Epidermal melanocyte (primary cell): ENCODE results near the gene PON2.

Experiments
- DNase-seq: peaks from one replicate; pipeline ENCODE4 v3.0.0; 2011; ENCODE audit warnings: low spot score; ENCODE audit not compliant: insufficient read length

Gene PON2

DNA sequence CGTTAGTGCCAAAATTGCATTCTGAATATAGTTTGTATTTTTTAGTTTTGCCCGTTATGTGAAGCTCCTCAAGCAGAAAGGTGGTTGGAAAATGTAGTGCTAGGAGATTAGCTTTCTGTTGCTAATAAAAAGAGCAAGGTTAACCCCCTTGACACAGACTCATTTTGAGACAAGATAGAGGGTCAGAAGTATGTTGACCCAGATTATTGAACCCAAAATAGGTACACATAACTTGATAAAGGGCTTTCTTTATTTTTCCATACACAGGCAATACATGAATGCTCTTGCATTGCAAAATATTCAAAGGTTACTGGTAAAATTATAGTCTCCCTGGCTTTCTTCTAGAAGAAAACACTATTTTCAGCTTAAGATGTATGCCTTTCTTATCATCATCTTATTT is 10.0 kb upstream of the PON2 start:
- DNase-seq = no peak

DNA sequence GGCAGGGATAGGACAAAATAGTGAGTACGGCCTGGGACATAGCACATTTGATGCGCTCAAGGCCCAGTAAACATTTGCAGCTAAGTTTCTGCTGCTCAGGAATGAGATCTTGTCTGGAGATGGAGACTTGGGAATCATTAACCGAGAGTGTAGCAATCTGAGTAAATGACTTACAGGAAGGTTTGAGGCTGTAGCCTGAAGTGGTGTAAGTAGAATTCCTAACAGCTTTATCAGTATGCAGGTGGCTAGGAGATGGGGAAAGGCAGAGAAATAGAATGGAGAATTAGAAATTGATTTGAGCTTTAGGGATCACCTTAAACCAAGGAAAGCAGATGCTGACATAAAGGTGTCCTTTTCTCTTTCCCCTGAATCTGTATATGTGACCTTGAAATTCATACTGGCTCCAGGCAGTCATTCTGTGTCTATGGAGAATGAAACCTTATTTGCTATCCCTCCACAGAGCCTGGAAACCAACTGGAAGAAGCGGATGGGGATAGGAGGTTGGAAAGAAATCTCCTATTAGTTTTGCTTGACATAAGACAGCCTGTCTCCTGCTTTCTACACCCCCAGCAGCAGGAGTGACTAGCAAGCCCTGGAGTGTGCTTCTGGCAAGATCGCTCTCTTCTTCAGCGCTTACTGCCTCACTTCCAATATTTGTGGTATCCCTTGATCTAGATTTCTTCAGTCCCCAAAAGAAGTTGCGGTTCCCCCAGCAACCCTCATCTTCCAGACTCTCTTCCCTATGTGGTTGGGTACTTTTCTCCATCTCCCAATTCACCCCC is 6.4 kb upstream of the PON2 start:
- no peak for DNase-seq

- no peak for DNase-seq
Measured at GRCh38 chr7:95440394-95441038, 5.7 kb upstream of the PON2 start.

- no peak for DNase-seq
Measured at GRCh38 chr7:95436407-95436806, 1.6 kb upstream of the PON2 start.

GRCh38 chr7:95435422-95435780 is 573 bp upstream of the PON2 start:
- no peak for DNase-seq

GRCh38 chr7:95433952-95434556 is 774 bp downstream of the PON2 start:
- DNase-seq = no peak

DNA sequence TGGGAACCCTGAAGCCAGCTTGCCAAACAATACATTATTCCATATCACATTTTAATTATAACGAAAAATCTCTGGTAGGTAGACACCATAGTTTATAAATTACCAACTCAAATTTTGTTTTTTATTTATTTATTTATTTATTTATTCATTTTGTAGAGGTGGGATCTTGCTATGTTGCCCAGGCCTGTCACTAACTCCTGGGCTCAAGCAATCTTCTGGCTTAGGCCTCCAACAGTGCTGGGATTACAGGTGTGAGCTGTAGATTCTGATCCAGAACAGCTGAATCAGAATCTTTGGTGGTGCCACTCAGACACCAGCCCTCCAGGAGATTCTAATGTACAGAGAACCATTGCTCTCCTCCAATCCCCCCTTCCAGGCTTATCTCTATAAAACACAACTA is 1.7 kb downstream of the PON2 start:
- DNase-seq = no peak

DNA sequence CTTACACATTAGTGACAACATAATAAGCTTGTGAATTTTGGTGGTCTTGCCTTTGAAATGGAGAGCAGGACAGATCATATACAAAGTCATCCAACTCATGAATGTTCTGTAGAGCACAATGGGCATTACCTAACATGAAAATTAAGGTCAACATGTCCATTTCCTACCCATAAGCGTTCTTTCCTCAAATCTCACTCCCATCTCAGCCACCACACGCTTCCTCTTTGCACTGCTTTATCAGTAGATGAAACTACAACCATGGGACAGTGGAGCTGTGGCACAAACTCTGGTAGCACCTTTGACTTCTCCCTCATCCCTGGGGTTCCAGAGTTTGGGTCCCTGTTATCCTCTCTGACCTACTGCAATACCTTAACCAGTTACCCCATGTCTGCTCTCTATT is 2.2 kb downstream of the PON2 start:
- DNase-seq = no peak

GRCh38 chr7:95430864-95431263 is 4.0 kb downstream of the PON2 start:
- no peak for DNase-seq

- DNase-seq = no peak
Measured at GRCh38 chr7:95429241-95429990, 5.4 kb downstream of the PON2 start.

GRCh38 chr7:95427914-95428516 is 6.8 kb downstream of the PON2 start:
- DNase-seq = no peak

GRCh38 chr7:95427166-95427565 is 7.7 kb downstream of the PON2 start:
- DNase-seq = no peak

DNA sequence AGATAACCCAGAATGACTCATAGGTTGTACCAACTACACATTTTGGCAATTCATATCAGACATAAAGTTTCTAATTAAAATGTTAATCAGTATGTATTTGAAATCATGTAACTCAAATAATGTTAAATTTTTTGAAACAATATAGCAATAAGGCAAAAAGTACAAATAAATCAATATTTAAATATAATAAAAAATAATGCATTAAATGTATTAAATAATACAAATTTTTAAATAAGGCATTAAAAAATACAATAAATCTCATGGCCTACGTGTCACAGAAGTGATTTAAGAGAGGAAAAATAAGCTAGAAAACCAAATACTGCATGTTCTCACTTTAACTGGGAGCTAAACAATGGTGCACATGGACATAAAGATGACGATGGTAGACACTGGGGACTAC is 9.1 kb downstream of the PON2 start:
- no peak for DNase-seq

GRCh38 chr7:95424716-95425115 is 10.1 kb downstream of the PON2 start:
- no peak for DNase-seq

DNA sequence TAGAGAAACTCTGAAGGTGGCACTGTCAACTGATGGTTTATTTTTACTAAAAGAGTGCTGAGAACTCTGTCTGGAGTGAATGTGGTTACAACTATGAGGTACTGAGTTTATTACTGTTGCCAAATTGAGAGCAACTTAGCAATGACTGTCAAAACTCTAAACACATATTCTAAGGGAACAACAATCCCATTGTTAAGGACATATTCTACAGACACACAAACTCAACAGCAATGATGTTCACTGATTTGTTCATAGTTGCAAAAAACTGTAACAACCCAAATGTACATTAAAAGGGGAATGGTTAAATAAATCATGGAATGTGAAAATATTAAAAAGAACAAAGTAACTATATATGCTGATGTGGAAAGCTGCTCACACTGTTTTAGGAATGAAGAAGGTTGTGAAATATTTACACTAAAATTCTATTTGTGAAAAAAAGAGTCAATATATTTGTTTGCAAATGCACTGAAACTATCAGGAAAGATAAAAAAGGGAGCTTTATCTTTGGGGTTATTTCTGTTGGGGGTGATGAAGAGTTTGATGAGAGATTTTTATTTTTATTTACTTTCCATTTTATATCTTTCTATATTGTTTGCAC is 12.9 kb downstream of the PON2 start:
- no peak for DNase-seq

DNA sequence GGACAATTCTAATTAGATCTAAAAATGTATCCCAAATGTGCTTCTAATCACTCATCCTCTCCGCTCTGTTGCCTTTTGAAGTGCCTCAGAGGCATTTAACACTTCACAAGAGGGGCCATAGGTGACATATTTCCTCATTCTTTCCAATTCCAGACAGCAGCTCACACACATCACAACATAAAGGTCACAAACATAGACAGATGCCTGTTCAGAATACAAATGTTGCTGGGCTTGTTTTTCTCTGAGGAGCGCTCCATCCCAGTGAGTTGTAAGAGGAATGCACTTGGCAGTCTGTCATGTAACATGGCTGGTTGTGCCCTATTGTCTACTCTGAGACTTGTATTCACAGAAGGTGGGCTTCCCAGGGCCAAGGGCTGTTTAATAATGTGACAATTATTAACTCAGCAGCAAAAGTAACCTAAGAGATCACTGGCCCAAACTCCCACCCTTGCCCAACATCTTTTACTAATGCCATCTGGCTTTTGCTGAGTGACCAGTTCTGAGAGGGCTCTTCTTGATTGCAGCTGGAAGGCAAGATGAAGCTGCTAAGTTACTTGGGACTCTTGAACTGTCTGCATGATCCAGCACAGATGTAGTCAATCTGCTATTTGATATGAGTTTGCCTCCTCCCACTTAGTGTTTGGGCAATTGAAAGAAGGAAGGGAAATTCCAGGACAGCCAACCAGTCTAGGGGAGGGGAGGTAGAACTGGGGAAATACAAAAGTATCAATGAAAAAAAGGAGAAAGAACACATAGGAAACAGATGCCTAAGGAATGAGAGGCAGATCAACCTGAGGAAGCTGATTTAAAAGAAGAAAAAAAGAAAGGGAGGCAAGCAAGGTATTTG is 13.6 kb downstream of the PON2 start:
- no peak for DNase-seq

DNA sequence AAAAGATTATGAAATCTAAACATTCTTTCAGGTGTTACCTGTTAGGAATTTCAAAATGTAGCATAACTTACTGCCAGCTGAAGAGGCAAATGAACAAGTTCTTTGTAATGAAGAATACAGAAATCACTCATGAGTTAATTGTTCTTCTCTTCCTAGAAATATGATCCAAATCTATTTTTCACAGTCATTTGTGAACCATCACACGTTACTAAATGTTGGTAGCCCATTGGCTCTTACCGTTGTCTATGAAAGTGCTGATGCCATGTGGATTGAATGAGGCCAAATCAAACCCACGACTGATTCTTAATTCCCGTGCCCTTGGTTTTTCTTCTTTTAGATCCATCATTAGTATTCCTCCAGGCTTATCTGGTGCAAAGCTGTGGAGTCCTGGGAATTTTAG is 22.8 kb downstream of the PON2 start:
- DNase-seq = no peak

DNA sequence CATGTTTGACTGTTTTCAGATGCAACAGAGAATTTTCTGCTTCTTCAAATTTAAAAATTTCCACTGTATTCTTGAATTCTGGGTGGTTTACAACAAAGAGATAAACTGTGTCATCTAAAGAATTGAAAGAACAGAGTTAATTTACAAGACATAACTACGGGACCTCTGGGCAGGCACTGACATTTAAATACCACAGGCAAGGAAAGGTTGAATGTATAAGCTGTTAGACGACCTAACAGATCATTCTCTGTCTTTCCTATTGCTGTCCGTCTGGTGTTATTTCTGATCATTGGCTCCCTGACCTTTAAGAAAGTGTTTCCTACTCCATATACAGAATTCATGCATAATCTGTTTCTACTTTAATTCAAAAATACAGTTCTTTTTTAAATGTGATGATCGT is 23.2 kb downstream of the PON2 start:
- DNase-seq = no peak

DNA sequence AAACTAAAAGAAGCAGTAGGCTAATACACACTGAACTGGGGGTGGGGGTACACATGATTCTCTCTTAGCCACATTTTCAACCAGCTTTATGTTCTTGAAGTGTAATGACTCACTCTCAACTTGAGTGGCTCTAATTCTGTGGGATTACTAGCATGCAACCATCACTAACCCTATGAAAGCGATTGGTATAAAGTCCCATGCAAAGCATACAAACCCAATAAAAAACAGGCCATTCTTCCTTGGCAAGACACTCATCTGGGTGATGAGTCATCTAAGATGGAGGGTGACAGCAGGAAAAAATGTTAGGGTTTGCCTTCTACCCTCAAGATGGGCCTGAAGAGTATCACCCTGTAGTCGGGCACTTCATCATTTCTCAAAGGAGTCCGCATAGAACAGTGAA is 23.8 kb downstream of the PON2 start:
- no peak for DNase-seq

- no peak for DNase-seq
Measured at GRCh38 chr7:95407751-95408150, 27.1 kb downstream of the PON2 start.
